HepG2 (cell line): ENCODE data around the gene LDLR. TPM values are rescaled to one million over a fixed set of nuclear protein-coding genes. Genes with fewer than 3 reads are reported as not detected.

Source experiments
- HNF4A ChIP-seq: sonication (generic); formaldehyde crosslinking; IDR thresholded peaks from 2 replicates; pipeline ENCODE4 v1.4.0; 2020; ENCODE audit warnings: missing genetic modification reagents
- HOXA9 ChIP-seq: sonication (generic); formaldehyde crosslinking; IDR thresholded peaks from 2 replicates; pipeline ENCODE4 v1.8.1; 2022; ENCODE audit warnings: missing genetic modification reagents, mild to moderate bottlenecking, moderate library complexity, borderline replicate concordance
- KDM4B ChIP-seq: sonication (generic); formaldehyde crosslinking; IDR thresholded peaks from 2 replicates; pipeline ENCODE4 v1.4.0; 2020; ENCODE audit warnings: missing genetic modification reagents
- MIXL1 ChIP-seq: IDR thresholded peaks from 2 replicates; pipeline ENCODE4 v1.6.1; 2016
- PAX8 ChIP-seq: sonication (generic); formaldehyde crosslinking; IDR thresholded peaks from 2 replicates; pipeline ENCODE4 v1.8.0; 2022; ENCODE audit warnings: mild to moderate bottlenecking, missing genetic modification reagents, borderline replicate concordance
- ZBED4 ChIP-seq: sonication (generic); formaldehyde crosslinking; IDR thresholded peaks from 2 replicates; pipeline ENCODE4 v1.4.0; 2020; ENCODE audit warnings: missing genetic modification reagents, borderline replicate concordance
- ZBTB44 ChIP-seq: sonication (generic); formaldehyde crosslinking; IDR thresholded peaks from 2 replicates; pipeline ENCODE4 v1.4.0; 2020; ENCODE audit warnings: missing genetic modification reagents
- ZFP90 ChIP-seq: sonication (generic); formaldehyde crosslinking; IDR thresholded peaks from 2 replicates; pipeline ENCODE4 v1.8.0; 2022; ENCODE audit warnings: missing genetic modification reagents, mild to moderate bottlenecking, inconsistent platforms, borderline replicate concordance
- ZKSCAN1 ChIP-seq: fragments of 150-350 bp; IDR thresholded peaks from 2 replicates; pipeline ENCODE4 v1.6.1; 2014; ENCODE audit warnings: low read length
- ZMYM3 ChIP-seq: sonication (generic); formaldehyde crosslinking; IDR thresholded peaks from 2 replicates; pipeline ENCODE4 v1.5.1; 2020; ENCODE audit warnings: mild to moderate bottlenecking, missing genetic modification reagents
- ZNF407 ChIP-seq: sonication (generic); formaldehyde crosslinking; IDR thresholded peaks from one replicate; pipeline ENCODE4 v1.5.1; 2020; ENCODE audit warnings: mild to moderate bottlenecking, missing genetic modification reagents; ENCODE audit errors: not compliant biosample characterization
- ZNF503 ChIP-seq: sonication (generic); formaldehyde crosslinking; IDR thresholded peaks from 2 replicates; pipeline ENCODE4 v1.4.0; 2020; ENCODE audit warnings: missing genetic modification reagents
- ZSCAN22 ChIP-seq: sonication (generic); formaldehyde crosslinking; IDR thresholded peaks from 2 replicates; pipeline ENCODE4 v1.4.0; 2020; ENCODE audit warnings: mild to moderate bottlenecking, missing genetic modification reagents
- polyA plus RNA-seq, 8 experiments: library from polyadenylated mRNA; depleted of rRNA in 3 of 8; stranded (reverse) in 7 of 8; unstranded in 1 of 8; fragments of >200 nt; fragmentation: Illumina TruSeq in 4 of 8; extraction: Trizol in 4 of 8; gene quantifications; 2 replicates each; pipeline versions ENCODE4 v1.2.1 to v1.2.3, GENCODE V29; 2011 to 2016; ENCODE audit warnings: low read depth in 4 of 8, missing spikeins in 1 of 8, mixed read lengths in 1 of 8; ENCODE audit not compliant: insufficient read depth in 1 of 8
- total RNA-seq, 5 experiments: library from RNA; depleted of rRNA; stranded (reverse); fragments of >200 nt; fragmentation: Illumina TruSeq; extraction: Trizol; gene quantifications; 2 replicates each; pipeline ENCODE4 v1.2.3, GENCODE V29; 2016; ENCODE audit warnings: low read depth in 1 of 5

Gene LDLR
- total and polyA plus RNA-seq, 2 of the 13 experiments (the other 11 are each of a cell fraction or from before 2014, with no cell fraction given), result 51.6 to 92.5 TPM

GRCh38 chr19:11090264-11090996, 1.2 kb downstream of the LDLR start (continued):
- no peak for TF ChIP-seq ZNF503
- TF ChIP-seq ZFP90 (CRISPR knock-in tag), result no peak
- no peak for TF ChIP-seq HOXA9 (CRISPR knock-in tag)
- TF ChIP-seq HNF4A (CRISPR knock-in tag), result no peak
- TF ChIP-seq ZSCAN22 (CRISPR knock-in tag), result no peak
- TF ChIP-seq KDM4B (CRISPR knock-in tag), result no peak
- TF ChIP-seq PAX8 (CRISPR knock-in tag), result 0 out of 2 replicates have a peak, but pooled peaks have one; percentile 69
- TF ChIP-seq ZMYM3, result no peak
- TF ChIP-seq ZNF407 (CRISPR knock-in tag), result no peak
- no peak for TF ChIP-seq MIXL1 (CRISPR knock-in tag)
- TF ChIP-seq ZBTB44 (CRISPR knock-in tag), result no peak
- TF ChIP-seq ZKSCAN1, result no peak
- no peak for TF ChIP-seq ZBED4
